ENCODE measurements around the gene MAGOH.

- TF ChIP-seq CTCF (IDR thresholded peaks at IDR 0.05; ENCODE audit: poor library complexity, severe bottlenecking) (peak; percentile 84), EZH2 (IDR thresholded peaks at IDR 0.05; ENCODE audit: borderline replicate concordance, insufficient read depth, low read length, poor library complexity, severe bottlenecking) (no peak), REST (IDR thresholded peaks at IDR 0.05; ENCODE audit: borderline replicate concordance) (no peak)
Observed at GRCh38 chr1:53182111-53182593, 56.2 kb downstream of the MAGOH start.
